RWPE1 (cell line): ENCODE measurements around the gene SMARCA4.
"Not testable (repeated sequence)": the region's sequence is repeated elsewhere in the genome, so short reads cannot be mapped to it uniquely, and the experiment has no call there.

Source experiments
- CTCF ChIA-PET: fragments of 350-600 bp; sonication (Branson Sonifier 250); formaldehyde crosslinking; extraction: SDS; loops from one replicate; lab custom pipeline; 2021; lab: Yijun Ruan, JAX
- POLR2A ChIA-PET: fragments of 400-600 bp; formaldehyde crosslinking; extraction: SDS; loops from one replicate; lab custom pipeline; 2020; ENCODE audit warnings: antibody characterized with exemption; ENCODE audit not compliant: low non-redundant PET; lab: Yijun Ruan, JAX
- DNase-seq: peaks from one replicate; pipeline ENCODE4 v3.0.0; 2012; ENCODE audit warnings: low spot score
- H3K27ac ChIP-seq: fragments of 450-650 bp; 2 replicates; pipeline ENCODE4 v1.5.1; 2017
- TF ChIP-seq, protein P1 (sequence below): fragments of 450-650 bp; conservative IDR thresholded peaks from 2 replicates; pipeline ENCODE4 v1.5.1; 2017; ENCODE audit warnings: low read depth, mild to moderate bottlenecking

Gene SMARCA4

DNA sequence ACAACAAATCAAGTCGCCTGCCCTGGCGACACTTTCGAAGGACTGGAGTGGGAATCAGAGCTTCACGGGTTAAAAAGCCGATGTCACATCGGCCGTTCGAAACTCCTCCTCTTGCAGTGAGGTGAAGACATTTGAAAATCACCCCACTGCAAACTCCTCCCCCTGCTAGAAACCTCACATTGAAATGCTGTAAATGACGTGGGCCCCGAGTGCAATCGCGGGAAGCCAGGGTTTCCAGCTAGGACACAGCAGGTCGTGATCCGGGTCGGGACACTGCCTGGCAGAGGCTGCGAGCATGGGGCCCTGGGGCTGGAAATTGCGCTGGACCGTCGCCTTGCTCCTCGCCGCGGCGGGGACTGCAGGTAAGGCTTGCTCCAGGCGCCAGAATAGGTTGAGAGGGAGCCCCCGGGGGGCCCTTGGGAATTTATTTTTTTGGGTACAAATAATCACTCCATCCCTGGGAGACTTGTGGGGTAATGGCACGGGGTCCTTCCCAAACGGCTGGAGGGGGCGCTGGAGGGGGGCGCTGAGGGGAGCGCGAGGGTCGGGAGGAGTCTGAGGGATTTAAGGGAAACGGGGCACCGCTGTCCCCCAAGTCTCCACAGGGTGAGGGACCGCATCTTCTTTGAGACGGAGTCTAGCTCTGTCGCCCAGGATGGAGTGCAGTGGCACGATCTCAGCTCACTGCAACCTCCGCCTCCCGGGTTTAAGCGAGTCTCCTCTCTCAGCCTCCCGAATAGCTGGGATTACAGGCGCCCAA, 128.6 kb downstream of the SMARCA4 start, which contains the start of gene LDLR:
LDLR (plus strand) TSS at position 210 of the 760 bp plus-strand sequence; CDS start at position 296, 86 bp downstream.
- peak; percentile 87 for DNase-seq
- CTCF ChIA-PET: interaction anchor here (0.6 to 1.9 kb wide), 4 partner anchors 53 to 658 kb away, joined by 3 to 12 read pairs (median 3); partner anchors contain the start of gene ELAVL3
- peak within 1 kb of the TSS; percentile 98 for H3K27ac ChIP-seq
- TF ChIP-seq, protein P1, sequence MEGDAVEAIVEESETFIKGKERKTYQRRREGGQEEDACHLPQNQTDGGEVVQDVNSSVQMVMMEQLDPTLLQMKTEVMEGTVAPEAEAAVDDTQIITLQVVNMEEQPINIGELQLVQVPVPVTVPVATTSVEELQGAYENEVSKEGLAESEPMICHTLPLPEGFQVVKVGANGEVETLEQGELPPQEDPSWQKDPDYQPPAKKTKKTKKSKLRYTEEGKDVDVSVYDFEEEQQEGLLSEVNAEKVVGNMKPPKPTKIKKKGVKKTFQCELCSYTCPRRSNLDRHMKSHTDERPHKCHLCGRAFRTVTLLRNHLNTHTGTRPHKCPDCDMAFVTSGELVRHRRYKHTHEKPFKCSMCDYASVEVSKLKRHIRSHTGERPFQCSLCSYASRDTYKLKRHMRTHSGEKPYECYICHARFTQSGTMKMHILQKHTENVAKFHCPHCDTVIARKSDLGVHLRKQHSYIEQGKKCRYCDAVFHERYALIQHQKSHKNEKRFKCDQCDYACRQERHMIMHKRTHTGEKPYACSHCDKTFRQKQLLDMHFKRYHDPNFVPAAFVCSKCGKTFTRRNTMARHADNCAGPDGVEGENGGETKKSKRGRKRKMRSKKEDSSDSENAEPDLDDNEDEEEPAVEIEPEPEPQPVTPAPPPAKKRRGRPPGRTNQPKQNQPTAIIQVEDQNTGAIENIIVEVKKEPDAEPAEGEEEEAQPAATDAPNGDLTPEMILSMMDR: no peak
- POLR2A ChIA-PET: no interaction called here

DNA sequence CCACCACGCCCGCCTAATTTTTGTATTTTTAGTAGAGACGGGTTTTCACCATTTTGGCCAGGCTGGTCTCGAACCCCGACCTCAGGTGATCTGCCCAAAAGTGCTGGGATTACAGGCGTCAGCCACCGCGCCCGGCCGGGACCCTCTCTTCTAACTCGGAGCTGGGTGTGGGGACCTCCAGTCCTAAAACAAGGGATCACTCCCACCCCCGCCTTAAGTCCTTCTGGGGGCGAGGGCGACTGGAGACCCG, 129.1 kb downstream of the SMARCA4 start:
- peak overlapping the region; percentile 98 for H3K27ac ChIP-seq
- POLR2A ChIA-PET, DNase-seq: not testable (repeated sequence)
- CTCF ChIA-PET: interaction anchor here (0.6 to 1.9 kb wide), 2 partner anchors 54 to 657 kb away, joined by 3 to 12 read pairs; no protein-coding TSS in a partner anchor

DNA sequence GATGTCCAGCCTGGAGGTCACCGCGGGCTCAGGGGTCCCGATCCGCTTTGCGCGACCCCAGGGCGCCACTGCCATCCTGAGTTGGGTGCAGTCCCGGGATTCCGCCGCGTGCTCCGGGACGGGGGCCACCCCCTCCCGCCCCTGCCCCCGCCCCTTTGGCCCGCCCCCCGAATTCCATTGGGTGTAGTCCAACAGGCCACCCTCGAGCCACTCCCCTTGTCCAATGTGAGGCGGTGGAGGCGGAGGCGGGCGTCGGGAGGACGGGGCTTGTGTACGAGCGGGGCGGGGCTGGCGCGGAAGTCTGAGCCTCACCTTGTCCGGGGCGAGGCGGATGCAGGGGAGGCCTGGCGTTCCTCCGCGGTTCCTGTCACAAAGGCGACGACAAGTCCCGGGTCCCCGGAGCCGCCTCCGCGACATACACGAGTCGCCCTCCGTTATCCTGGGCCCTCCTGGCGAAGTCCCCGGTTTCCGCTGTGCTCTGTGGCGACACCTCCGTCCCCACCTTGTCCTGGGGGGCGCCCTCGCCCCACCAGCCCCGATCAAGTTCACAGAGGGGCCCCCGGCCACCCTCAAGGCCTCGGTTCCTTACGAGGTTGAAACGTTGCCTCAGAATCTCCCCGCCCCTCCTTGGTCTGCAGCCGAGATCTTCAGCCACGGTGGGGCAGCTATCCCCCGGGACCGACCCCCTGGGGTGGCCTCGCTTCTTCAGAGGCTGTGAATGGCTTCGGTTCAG, 129.6 kb downstream of the SMARCA4 start:
- TF ChIP-seq, protein P1: no peak
- H3K27ac ChIP-seq: peak overlapping the region; percentile 98
- DNase-seq: peak; percentile 90
- ChIA-PET POLR2A (interaction anchor here (0.7 kb wide), 1 partner anchor 54 kb away, joined by 3 read pairs; no protein-coding TSS in a partner anchor), CTCF (interaction anchor here (0.6 to 1.9 kb wide), 2 partner anchors 54 to 657 kb away, joined by 3 to 12 read pairs; no protein-coding TSS in a partner anchor)

DNA sequence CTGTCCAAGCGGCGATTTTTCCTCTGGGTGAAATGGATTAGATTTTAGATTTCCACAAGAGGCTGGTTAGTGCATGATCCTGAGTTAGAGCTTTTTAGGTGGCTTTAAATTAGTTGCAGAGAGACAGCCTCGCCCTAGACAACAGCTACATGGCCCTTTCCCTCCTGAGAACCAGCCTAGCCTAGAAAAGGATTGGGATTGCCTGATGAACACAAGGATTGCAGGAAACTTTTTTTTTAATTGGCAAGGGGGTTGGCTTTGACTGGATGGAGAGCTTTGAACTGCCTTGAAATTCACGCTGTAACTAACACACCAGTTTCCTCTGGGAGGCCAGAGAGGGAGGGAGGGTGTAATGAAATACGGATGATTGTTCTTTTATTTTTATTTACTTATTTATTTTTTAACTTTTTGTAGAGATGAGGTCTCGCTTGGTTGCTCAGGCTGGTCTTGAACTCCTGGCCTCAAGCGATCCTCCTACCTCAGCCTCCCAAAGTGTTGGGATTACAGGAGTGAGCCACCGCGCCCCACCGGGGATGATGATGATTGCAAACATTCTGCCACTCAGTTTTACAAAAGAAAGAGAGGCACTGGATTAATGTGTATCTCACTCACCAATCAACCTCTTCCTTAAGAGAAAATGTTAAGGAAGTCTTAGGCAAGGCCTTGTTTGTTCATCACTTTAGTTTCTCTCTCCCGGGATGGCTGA, 130.3 kb downstream of the SMARCA4 start:
- TF ChIP-seq, protein P1: no peak
- DNase-seq: no peak
- H3K27ac ChIP-seq: peak overlapping the region; percentile 98
- CTCF ChIA-PET: interaction anchor here (1.9 kb wide), 1 partner anchor 55 kb away, joined by 12 read pairs; no protein-coding TSS in a partner anchor
- POLR2A ChIA-PET: interaction anchor here (0.7 kb wide), 1 partner anchor 55 kb away, joined by 3 read pairs; no protein-coding TSS in a partner anchor

DNA sequence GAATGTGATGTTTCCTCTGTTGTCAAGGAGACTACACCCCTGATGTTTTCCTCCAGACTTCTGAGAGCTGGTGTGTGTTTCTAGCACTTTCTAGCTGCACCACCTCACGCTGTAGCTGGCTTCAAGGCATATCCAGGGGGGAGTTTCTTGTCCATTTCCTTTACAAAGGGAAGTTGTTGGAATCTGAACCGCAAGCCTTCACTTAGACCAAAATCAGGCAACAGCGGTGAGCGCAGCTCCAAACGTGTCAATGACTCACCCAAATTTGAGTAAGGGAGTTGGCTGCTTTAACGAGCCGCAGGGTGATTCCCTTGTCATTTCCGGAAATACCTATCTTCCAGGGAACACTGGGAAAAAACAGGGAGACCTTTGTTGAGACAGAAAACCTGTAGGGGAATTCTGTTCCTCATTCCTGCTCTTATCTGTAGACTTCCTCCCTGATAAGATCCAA, 130.9 kb downstream of the SMARCA4 start:
- H3K27ac ChIP-seq: peak overlapping the region; percentile 98
- TF ChIP-seq, protein P1: no peak
- ChIA-PET CTCF (no interaction called here), POLR2A (no interaction called here)
- DNase-seq: peak; percentile 79

DNA sequence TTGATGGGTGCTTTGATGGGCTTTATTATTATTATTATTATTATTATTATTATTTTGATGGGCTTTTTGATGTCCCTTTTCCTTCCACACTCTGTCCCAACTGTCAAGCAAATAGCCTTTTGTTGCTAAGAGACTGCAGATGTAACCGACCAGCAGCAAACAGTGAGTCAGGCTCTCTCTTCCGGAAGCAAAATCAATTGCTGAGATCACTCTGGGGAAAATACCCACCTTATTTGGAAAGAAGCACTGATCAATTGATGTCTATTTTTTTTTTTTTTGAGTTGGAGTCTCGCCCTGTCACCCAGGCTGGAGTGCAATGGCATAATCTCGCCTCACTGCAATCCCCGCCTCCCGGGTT, 131.3 kb downstream of the SMARCA4 start:
- POLR2A ChIA-PET: no interaction called here
- CTCF ChIA-PET: no interaction called here
- DNase-seq: no peak
- peak overlapping the region; percentile 98 for H3K27ac ChIP-seq
- TF ChIP-seq, protein P1: no peak
